ENCODE data around the gene CACNA2D4. TPM values are rescaled to one million over a fixed set of nuclear protein-coding genes. Genes with fewer than 3 reads are reported as not detected.

Gene CACNA2D4
- total and polyA plus RNA-seq, 2 of the 13 experiments (the other 11 are each of a cell fraction or from before 2014, with no cell fraction given) = 14.2 to 136 TPM

DNA sequence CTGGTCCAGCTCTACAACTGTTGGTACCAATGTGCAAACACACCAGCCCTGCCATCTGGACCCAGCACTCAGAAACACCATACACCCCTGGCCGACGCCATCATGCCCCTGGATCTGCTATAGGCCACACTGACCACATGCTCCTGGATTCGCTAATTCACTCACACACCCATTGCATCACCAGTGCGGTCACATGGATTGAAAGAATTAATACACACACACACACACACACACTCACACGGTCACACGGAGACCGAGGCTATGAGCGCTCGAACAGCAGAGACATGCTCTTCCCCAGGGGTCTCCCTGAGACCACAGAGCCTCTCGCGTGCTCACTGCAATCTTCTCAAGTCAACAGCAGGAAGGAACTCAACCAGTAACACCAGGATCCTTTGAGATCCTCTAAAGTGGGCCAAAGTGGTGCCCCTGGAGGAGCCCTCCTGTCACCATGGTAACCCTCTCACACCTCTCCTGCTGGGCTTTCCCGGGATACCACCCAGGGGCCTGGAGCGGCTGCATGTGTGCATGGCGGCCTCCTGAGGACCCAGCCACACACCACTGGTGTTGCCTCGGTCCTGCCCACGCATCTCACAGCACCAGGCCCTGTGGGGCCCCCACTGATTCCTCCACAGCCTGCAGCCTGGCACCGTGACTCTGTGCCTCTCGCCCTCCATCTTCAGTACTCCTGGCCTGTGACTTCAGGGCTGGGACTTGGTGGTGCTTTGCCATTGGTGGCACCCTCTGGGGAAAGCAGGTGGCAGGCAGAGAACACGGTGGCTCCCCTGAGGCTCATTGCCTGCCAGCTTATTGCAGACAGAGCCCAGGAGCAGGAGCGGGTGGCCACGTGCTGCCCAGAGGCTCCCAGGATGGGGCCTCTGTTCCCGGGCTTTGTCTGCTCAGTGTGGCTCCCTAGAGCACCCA is 83.0 kb downstream of the CACNA2D4 start:
- FAIRE-seq = no peak

More for the DNA sequence above, 83.0 kb downstream of the CACNA2D4 start:
- Histone ChIP-seq H3K9me3 (ENCODE audit: low read length) (no peaks in the 10 kb centered on the region), H2AFZ (ENCODE audit: low read length) (no peak overlapping the region), H3K9ac (ENCODE audit: insufficient read depth, low read depth, low read length) (no peak overlapping the region), H3K27me3 (ENCODE audit: control insufficient read depth in 1 of 2, insufficient read depth in 2 of 2, low read length in 2 of 2) (peaks cover 6 to 44% of the 10 kb centered on the region in 2 experiments; a peak in 4 of 5 replicates), H3K36me3 (replicated peaks in 1 of 2; ENCODE audit: control insufficient read depth in 1 of 2, insufficient read depth in 2 of 2, low read length in 2 of 2) (no peaks in the 10 kb centered on the region), H3K79me2 (ENCODE audit: insufficient read depth, low read length) (no peaks in the 10 kb centered on the region), H3K4me3 (replicated peaks in 1 of 3; ENCODE audit: insufficient read depth in 1 of 3, low read depth in 2 of 3, low read length in 3 of 3) (no peak overlapping the region), H3K4me1 (ENCODE audit: insufficient read depth, low read length) (peaks cover 56% of the 10 kb centered on the region), H4K20me1 (ENCODE audit: insufficient read depth, low read length) (no peaks in the 10 kb centered on the region), H3K4me2 (ENCODE audit: low read depth, low read length) (no peak overlapping the region), H3K27ac (ENCODE audit: extremely low read length, insufficient read depth, low read length) (no peak overlapping the region)
- intact Hi-C loops (cut with micrococcal nuclease; ENCODE audit: unreplicated experiment) (no loop called here), in situ Hi-C loops (cut with HindIII; ENCODE audit: extremely low pct_ligation_motif_present, low pct_unique_long_range_greater_than_20kb) (no loop called here)
- TF ChIP-seq FOXP1 (IDR thresholded peaks at IDR 0.05) = no peak
- TF ChIP-seq FOXP1 (CRISPR knock-in tag; IDR thresholded peaks at IDR 0.05) = no peak
- no peak for TF ChIP-seq ZSCAN30 (CRISPR knock-in tag; IDR thresholded peaks at IDR 0.05)
- TF ChIP-seq NCOA2 (CRISPR knock-in tag; IDR thresholded peaks at IDR 0.05) = no peak
- TF ChIP-seq, protein P1, sequence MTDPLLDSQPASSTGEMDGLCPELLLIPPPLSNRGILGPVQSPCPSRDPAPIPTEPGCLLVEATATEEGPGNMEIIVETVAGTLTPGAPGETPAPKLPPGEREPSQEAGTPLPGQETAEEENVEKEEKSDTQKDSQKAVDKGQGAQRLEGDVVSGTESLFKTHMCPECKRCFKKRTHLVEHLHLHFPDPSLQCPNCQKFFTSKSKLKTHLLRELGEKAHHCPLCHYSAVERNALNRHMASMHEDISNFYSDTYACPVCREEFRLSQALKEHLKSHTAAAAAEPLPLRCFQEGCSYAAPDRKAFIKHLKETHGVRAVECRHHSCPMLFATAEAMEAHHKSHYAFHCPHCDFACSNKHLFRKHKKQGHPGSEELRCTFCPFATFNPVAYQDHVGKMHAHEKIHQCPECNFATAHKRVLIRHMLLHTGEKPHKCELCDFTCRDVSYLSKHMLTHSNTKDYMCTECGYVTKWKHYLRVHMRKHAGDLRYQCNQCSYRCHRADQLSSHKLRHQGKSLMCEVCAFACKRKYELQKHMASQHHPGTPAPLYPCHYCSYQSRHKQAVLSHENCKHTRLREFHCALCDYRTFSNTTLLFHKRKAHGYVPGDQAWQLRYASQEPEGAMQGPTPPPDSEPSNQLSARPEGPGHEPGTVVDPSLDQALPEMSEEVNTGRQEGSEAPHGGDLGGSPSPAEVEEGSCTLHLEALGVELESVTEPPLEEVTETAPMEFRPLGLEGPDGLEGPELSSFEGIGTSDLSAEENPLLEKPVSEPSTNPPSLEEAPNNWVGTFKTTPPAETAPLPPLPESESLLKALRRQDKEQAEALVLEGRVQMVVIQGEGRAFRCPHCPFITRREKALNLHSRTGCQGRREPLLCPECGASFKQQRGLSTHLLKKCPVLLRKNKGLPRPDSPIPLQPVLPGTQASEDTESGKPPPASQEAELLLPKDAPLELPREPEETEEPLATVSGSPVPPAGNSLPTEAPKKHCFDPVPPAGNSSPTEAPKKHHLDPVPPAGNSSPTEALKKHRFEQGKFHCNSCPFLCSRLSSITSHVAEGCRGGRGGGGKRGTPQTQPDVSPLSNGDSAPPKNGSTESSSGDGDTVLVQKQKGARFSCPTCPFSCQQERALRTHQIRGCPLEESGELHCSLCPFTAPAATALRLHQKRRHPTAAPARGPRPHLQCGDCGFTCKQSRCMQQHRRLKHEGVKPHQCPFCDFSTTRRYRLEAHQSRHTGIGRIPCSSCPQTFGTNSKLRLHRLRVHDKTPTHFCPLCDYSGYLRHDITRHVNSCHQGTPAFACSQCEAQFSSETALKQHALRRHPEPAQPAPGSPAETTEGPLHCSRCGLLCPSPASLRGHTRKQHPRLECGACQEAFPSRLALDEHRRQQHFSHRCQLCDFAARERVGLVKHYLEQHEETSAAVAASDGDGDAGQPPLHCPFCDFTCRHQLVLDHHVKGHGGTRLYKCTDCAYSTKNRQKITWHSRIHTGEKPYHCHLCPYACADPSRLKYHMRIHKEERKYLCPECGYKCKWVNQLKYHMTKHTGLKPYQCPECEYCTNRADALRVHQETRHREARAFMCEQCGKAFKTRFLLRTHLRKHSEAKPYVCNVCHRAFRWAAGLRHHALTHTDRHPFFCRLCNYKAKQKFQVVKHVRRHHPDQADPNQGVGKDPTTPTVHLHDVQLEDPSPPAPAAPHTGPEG (CRISPR knock-in tag; IDR thresholded peaks at IDR 0.05) = no peak
- WGBS (ENCODE audit: low lambda C conversion rate) = 82% methylated on average over 11 of the region's 22 CpGs
- no TSS peak for BruUV-seq (replicated peaks)
- ATAC-seq (no peak), DNase-seq (ENCODE audit: low spot score) (no peak)
- ChIA-PET CTCF (ENCODE audit: low intra/inter-chr PET ratio, low total read pairs) (no interaction called here), POLR2A (no interaction called here)
